ELR (cell line): ENCODE measurements around the gene PRKAA2.
A peak's percentile ranks its signal among the peaks of the same experiment; 100 is the strongest.

Experiments
- DNase-seq: peaks from one replicate; pipeline ENCODE4 v3.0.0-alpha.2; 2015; ENCODE audit warnings: low read depth

Gene PRKAA2

GRCh38 chr1:56654126-56654923 is 9.2 kb downstream of the PRKAA2 start:
- no peak for DNase-seq

DNA sequence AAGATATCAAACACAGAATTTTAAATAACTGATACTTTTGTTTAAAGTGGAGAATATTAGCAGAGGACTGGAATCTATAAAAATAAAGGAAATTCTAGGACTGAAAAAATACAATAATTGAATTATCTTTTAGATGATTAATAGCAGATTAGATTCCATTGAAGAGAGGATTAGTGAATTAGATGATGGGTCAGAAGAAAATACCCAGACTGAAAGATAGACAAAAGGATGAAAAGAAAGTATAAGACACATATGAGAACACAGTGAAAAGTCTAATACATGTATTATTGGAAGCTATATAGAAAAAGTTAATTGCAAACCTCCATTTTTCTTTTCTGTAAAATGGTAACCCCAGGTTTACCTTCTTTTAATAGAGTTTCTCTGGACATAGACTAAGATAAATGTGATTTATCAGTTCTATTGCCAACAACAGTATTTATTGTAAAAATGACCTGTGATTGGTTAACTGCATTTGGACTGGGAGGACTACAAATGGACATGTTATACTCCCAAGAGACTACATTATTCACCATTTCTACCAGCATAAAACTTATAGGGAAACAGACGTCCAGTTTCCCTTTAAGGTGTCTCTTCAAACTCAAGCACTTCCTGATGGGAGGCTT is 11.0 kb downstream of the PRKAA2 start:
- no peak for DNase-seq

GRCh38 chr1:56658254-56658653 is 13.1 kb downstream of the PRKAA2 start:
- DNase-seq = no peak

- DNase-seq = no peak
Observed at GRCh38 chr1:56660293-56660692, 15.2 kb downstream of the PRKAA2 start.

DNA sequence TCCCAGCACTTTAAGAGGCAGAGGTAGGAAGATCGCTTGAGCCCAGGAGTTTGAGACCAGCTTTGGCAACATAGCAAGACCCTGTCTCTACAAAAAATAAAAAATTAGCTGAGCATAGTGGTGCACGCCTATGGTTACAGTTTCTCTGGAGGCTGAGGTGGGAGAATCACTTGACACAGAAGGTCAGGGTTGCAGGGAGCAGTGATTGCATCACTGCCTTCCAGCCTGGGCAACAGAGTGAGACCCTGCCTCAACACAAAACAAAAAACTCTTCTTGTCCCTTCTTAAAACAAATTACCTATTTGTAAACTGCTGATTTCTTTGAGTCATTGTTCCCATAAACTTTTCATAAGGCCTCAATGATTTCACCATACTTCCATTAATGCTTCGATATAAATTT is 18.7 kb downstream of the PRKAA2 start:
- no peak for DNase-seq

- no peak for DNase-seq
Observed at GRCh38 chr1:56665384-56665783, 20.3 kb downstream of the PRKAA2 start.

GRCh38 chr1:56666112-56666608 is 21.0 kb downstream of the PRKAA2 start:
- DNase-seq = no peak

- DNase-seq = no peak
Observed at GRCh38 chr1:56670350-56670749, 25.2 kb downstream of the PRKAA2 start.

DNA sequence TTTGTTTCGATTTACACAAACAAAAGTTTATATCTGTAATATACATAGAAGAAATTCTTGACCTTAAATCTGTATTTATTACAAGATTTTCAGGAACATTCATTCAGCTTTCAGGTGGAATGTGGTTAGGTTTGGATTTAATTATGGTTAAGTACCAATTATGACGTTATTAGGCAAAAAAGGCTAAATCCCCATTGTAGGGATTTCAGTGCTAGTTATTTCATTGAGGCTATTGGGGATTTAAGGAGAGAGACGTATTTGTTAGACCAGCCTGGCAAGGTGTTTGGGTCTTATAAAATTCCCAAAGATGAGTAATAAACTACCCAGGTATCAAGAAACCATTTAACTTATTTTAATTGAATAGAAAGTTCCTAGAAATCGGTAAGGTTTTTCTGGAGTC is 26.0 kb downstream of the PRKAA2 start:
- no peak for DNase-seq

- no peak for DNase-seq
Observed at GRCh38 chr1:56671542-56671941, 26.4 kb downstream of the PRKAA2 start.

- DNase-seq = no peak
Observed at GRCh38 chr1:56672579-56672978, 27.5 kb downstream of the PRKAA2 start.

DNA sequence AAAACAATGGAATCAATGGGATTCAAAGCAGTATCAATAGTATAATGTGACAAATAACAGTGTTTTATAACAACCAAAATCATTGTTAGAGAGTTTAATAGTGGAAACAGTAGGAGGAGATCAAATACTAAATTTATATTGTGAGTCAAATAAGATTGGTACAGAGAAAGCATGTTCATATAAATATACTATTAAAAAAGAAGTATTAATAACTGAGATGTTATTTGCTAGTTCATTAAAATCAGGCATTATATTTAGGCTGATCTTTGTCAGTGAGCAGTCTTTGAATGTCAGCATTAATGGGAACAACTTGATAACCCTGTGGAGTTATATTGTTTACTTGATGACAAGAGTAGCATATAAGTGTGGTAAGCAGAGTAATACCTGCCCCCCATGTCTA is 30.6 kb downstream of the PRKAA2 start:
- DNase-seq = no peak

- peak; percentile 93 for DNase-seq
Observed at GRCh38 chr1:56676571-56677035, 31.5 kb downstream of the PRKAA2 start.

DNA sequence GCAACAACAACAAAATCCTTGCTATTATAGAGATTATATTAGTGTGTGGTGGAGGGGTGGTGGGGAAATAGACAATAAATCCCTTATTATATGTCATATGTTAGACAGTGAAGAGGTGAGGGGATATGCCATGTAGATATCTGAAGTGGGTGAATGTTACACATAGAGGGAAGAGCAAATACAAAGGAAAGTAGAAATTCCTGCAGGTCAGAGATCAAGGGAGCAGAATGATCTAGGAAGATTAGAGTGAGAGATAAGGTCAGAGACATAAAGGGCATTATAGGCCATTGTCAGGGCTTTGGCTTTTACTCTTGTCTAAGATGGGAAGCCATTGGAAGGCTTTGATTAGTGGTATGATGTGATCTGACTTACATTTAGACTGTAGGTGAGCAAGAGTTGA is 38.5 kb downstream of the PRKAA2 start:
- no peak for DNase-seq

DNA sequence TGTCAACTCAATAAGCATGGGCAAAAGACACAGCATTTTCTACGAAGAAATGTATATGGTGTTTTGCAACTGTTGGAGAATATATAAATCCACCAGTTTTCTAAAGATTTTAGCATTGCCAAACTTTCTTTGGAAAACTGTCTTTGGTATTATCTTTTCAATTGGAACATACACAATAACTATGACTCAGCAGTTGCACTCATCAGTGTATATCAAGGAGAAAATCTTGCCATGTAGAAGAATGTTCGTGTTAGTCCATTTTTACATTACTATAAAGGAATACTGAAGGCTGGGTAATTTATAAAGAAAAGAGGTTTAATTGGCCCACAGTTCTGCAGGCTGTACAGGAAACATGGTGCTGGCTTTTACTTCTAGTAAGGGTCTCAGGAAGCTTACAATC is 41.1 kb downstream of the PRKAA2 start:
- peak; percentile 55 for DNase-seq

GRCh38 chr1:56688522-56689026 is 43.5 kb downstream of the PRKAA2 start:
- DNase-seq = peak; percentile 93

GRCh38 chr1:56696663-56697062 is 51.5 kb downstream of the PRKAA2 start:
- peak; percentile 21 for DNase-seq

DNA sequence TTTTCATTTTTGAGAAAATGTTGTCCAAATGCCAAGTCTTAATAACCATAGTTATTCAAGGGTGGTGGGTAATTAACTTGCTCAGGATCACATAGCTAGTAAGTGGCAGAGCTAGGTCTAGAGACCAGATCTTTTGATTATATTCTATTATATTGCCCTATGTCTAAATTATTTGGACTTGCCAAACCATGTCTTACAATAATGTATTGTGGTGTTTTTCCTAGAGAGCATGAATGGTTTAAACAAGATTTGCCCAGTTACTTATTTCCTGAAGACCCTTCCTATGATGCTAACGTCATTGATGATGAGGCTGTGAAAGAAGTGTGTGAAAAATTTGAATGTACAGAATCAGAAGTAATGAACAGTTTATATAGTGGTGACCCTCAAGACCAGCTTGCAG is 58.6 kb downstream of the PRKAA2 start:
- no peak for DNase-seq

DNA sequence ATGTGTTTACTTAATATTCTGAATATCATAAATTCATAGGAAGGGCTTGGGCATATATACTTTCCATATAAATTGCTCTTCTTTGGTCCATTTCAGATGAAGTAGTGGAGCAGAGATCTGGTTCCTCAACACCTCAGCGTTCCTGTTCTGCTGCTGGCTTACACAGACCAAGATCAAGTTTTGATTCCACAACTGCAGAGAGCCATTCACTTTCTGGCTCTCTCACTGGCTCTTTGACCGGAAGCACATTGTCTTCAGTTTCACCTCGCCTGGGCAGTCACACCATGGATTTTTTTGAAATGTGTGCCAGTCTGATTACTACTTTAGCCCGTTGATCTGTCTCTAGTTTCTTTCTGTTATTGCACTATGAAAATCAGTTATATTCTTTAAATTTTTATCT is 62.3 kb downstream of the PRKAA2 start:
- DNase-seq = no peak

DNA sequence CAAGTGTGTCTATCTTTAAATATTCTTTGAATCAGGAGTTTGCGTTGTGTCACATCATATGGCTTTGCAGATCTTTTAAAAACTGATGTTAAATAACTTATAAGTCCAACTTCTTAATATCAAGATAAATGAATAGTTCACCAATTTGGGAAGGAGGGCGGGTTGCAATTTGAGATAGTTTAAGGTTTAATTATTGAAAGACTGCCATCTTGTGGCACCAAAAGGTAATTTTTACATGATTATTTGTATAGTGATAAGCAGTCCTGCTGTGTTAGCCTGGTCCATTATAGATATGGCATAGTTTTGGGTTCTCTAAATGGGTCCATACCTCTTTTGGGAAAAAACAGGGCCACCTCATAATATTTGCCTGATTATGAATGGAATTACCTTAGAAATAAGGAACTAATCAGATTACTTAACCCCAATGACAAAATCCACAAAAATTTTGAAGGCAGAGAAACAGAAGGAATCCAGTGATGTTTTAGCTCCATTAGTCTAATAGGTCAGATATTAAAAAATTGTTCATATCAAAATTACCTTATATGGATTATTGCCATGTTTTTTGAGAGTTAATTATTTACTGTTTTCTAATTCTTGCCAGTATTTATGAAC is 64.3 kb downstream of the PRKAA2 start:
- DNase-seq = peak; percentile 75

DNA sequence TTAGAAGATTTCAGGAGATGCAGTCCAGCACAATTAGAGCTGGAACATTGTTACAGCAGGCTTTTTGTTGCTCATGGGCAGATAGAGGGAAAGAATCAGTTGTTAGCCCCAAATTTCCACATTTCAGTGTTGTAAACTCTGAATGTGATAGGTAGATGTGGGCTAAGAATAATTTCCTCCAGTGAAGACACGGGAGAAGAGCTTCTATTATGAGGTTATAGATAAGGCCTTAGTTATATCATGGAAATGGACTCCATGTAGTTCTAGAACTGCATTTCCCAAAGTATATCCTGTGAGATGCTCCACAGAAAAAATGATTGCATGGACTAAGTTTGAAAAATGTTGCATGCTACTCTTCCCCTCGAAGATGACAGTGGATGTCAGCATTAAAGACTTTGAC is 64.9 kb downstream of the PRKAA2 start:
- no peak for DNase-seq

DNA sequence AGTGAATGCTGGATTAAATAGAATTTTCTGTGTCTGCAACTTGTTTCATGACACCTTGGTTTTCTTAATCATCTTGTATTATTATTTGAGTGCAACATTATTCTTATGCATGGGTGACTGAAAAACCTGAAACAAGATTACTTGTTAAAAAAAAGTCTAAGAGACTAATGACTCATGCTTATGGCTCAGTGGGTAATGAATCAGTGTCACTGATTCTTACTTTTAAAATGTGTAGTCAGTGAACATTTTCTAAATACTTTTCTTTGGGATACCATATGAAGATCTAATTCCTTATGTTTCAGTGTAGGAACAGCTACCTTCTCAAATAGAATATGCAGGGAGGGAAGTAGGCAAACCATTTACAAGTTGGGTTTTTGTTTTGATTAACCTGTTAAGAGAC is 65.5 kb downstream of the PRKAA2 start:
- peak; percentile 84 for DNase-seq

- DNase-seq = no peak
Observed at GRCh38 chr1:56712150-56712549, 67.0 kb downstream of the PRKAA2 start.
